Activated CD8-positive, alpha-beta memory T cell treated with anti-CD3 and anti-CD28 coated beads, Interleukin-2, amount 10 ng/mL, durations not matched to agents 7 days and 5 days (primary cell): ENCODE measurements around the gene LACC1. TPM values are rescaled to one million over a fixed set of nuclear protein-coding genes. Genes with fewer than 3 reads are reported as not detected.

Source experiments
- ATAC-seq: fragments of 150-1000 bp; cut with Tn5 transposase; one replicate; pipeline ENCODE4 v1.10.0; 2021; ENCODE audit warnings: moderate library complexity
- CTCF ChIA-PET: fragments of 350-600 bp; sonication (Branson Sonifier 250); formaldehyde crosslinking; loops from one replicate; lab custom pipeline; 2021; ENCODE audit warnings: antibody characterized with exemption; lab: Charles Lee
- DNase-seq: peaks from one replicate; pipeline ENCODE4 v3.0.0-alpha.2; 2020
- H3K27ac Mint-ChIP-seq: one replicate; pipeline ENCODE4 v1.8.0; 2021; ENCODE audit warnings: mild to moderate bottlenecking, mixed read lengths
- H3K27me3 Mint-ChIP-seq: one replicate; pipeline ENCODE4 v1.8.0; 2021; ENCODE audit warnings: mixed read lengths
- H3K36me3 Mint-ChIP-seq: one replicate; pipeline ENCODE4 v1.8.0; 2021; ENCODE audit warnings: mild to moderate bottlenecking, mixed read lengths
- H3K4me1 Mint-ChIP-seq: one replicate; pipeline ENCODE4 v1.8.0; 2021; ENCODE audit warnings: mixed read lengths
- H3K4me3 Mint-ChIP-seq: one replicate; pipeline ENCODE4 v1.8.0; 2021; ENCODE audit warnings: mild to moderate bottlenecking, moderate library complexity, mixed read lengths
- H3K9me3 Mint-ChIP-seq: one replicate; pipeline ENCODE4 v1.8.0; 2022; ENCODE audit warnings: low read depth, mixed read lengths
- total RNA-seq, 2 experiments: library from RNA; stranded (reverse); gene quantifications; one replicate each; pipeline ENCODE4 v1.2.3, GENCODE V29; 2021

The LACC1 gene
- total RNA-seq, 2 experiments from 2014 or later = 3.2 to 4.8 TPM

DNA sequence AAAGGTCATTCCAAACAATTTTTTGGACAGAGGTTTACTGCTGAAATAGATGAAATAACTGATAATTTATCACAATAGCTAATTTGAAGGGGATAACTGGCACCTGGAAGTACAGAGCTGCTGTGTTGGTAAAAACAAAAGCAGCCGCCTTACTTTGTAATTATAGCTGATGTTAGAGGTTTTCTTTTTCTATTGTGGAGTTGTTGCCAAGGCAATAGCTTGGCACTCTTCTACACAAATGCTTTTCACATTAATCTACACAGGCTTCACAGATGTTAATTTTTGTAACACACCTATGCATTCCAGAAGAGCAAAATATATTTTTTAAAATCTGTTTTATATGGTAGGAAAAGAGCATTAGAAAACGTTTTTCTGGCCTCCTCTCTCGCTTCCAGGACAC lies 56.9 kb downstream of the LACC1 start:
- no peak overlapping the region for H3K4me3 Mint-ChIP-seq
- CTCF ChIA-PET = no interaction called here
- H3K4me1 Mint-ChIP-seq = no peaks in the 10 kb centered on the region
- peaks cover 17% of the 10 kb centered on the region for H3K27me3 Mint-ChIP-seq
- H3K27ac Mint-ChIP-seq = no peak overlapping the region
- no peak for DNase-seq
- no peaks in the 10 kb centered on the region for H3K9me3 Mint-ChIP-seq
- no peaks in the 10 kb centered on the region for H3K36me3 Mint-ChIP-seq
- no peak for ATAC-seq

DNA sequence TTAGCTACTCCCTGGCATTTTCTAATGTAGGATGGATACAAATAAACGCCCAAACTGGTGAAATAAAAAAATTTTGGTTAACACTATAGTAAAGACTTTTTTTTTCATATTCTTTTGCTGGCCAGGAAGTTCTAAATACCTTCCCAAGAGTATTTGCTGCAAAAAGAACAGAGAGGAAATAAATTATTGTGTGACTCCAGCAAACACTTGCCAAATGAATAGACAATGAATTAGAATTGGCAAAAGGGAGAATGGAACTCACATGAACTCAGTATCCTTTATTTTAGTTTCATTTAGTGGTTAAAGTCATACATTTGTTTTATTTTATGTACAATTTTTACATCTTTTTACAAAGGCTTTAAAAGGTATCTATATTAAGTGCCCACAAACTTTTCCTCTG lies 58.1 kb downstream of the LACC1 start:
- H3K36me3 Mint-ChIP-seq = no peaks in the 10 kb centered on the region
- no peaks in the 10 kb centered on the region for H3K9me3 Mint-ChIP-seq
- no peak overlapping the region for H3K27ac Mint-ChIP-seq
- H3K27me3 Mint-ChIP-seq = peaks cover 17% of the 10 kb centered on the region
- no peak for ATAC-seq
- H3K4me3 Mint-ChIP-seq = no peak overlapping the region
- CTCF ChIA-PET = interaction anchor here (0.6 kb wide), 1 partner anchor 34 kb away, joined by 3 read pairs; no protein-coding TSS in a partner anchor
- no peak for DNase-seq
- no peaks in the 10 kb centered on the region for H3K4me1 Mint-ChIP-seq

DNA sequence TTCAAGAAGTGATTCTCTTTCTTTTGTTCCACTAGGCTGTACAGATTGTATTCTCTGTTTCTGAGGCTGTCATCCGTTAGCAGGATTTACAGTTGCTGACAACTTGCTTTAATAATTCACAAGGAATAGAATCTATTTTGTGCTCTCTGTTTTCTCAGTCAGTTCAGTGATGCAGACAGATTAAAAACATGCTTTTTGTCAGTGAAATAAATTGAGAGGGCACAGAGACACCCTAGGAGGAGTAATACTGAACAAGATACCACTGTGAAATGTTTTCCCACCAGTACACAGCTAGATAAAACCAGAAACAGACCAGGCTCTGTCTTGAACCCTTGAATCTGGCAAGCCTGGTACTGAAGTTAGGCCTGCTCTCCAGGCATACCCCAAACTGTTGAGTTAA lies 58.7 kb downstream of the LACC1 start:
- H3K4me1 Mint-ChIP-seq = no peaks in the 10 kb centered on the region
- no peaks in the 10 kb centered on the region for H3K36me3 Mint-ChIP-seq
- no peaks in the 10 kb centered on the region for H3K9me3 Mint-ChIP-seq
- H3K4me3 Mint-ChIP-seq = no peak overlapping the region
- no peak overlapping the region for H3K27ac Mint-ChIP-seq
- ATAC-seq = no peak
- CTCF ChIA-PET = no interaction called here
- peaks cover 12% of the 10 kb centered on the region for H3K27me3 Mint-ChIP-seq
- no peak for DNase-seq

DNA sequence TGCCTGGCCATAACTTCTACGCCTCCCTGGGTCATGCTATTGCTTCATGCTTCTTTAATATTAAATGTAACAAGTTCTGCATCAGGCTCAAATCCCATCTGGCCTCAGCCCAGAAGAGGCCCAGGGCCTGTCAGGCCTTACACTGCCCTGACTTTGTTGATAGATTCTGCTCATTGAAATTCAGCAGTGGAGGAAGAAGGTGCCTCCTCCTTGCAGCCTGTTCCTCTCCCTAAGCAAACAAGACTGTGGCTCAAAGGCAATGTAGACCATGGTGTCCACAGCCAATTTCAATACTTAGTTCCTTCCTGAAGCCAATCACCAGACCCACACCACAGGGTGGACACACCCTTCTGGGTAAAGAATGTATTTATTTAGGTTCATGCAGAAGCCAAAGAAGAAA lies 59.4 kb downstream of the LACC1 start:
- H3K4me1 Mint-ChIP-seq = no peaks in the 10 kb centered on the region
- CTCF ChIA-PET = no interaction called here
- H3K27me3 Mint-ChIP-seq = peaks cover 7% of the 10 kb centered on the region
- ATAC-seq (no peak), DNase-seq (no peak)
- no peak overlapping the region for H3K27ac Mint-ChIP-seq
- no peak overlapping the region for H3K4me3 Mint-ChIP-seq
- H3K36me3 Mint-ChIP-seq = no peaks in the 10 kb centered on the region
- no peaks in the 10 kb centered on the region for H3K9me3 Mint-ChIP-seq

DNA sequence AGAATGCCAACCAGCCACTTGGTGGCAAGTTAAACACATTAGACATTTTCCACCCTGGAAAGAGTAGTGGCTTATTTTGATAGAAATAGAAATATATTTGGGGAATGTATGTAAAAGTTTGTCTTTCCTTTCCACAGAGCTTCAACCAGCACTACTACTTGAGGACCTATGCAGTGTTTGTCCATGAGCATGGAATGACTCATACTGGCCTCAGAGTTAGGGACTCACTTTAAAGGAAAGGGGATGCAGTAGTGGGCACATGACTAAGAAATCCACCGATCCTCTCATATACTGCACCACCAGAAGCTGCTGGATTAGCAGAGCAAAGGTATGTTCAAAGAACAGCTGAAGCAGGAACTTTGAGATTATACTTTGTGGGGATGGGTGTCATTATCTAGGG lies 62.6 kb downstream of the LACC1 start:
- peaks cover 21% of the 10 kb centered on the region for H3K27me3 Mint-ChIP-seq
- H3K36me3 Mint-ChIP-seq = no peaks in the 10 kb centered on the region
- DNase-seq (no peak), ATAC-seq (no peak)
- no peak overlapping the region for H3K4me3 Mint-ChIP-seq
- no peaks in the 10 kb centered on the region for H3K9me3 Mint-ChIP-seq
- CTCF ChIA-PET = no interaction called here
- H3K4me1 Mint-ChIP-seq = no peaks in the 10 kb centered on the region
- no peak overlapping the region for H3K27ac Mint-ChIP-seq

Other genes with a start within 250 kb of the LACC1 start
- gene ENOX1, start 92.9 kb upstream of the LACC1 start, total RNA-seq = 1 to 10 TPM in 1 of 2 experiments, not detected in 1; 2.4 TPM
- 1 to 10 TPM; 1.3 to 2.0 TPM for gene CCDC122, start 164 bp upstream of the LACC1 start, total RNA-seq